Kidney (tissue), 14 donors: ENCODE data around the gene RHCE. TPM values are rescaled to one million over a fixed set of nuclear protein-coding genes. Genes with fewer than 3 reads are reported as not detected.
"Not testable (repeated sequence)": the region's sequence is repeated elsewhere in the genome, so short reads cannot be mapped to it uniquely, and the experiment has no call there.

Source experiments
- DNase-seq, 5 donors: peaks; one replicate each; pipeline ENCODE4 v3.0.0-alpha.2; 2013 to 2020
- FAIRE-seq: peaks from 2 replicates; lab custom pipeline; 2012; peaks lifted over from hg19 to GRCh38; lab: Jason Lieb, UNC
- H3K27ac ChIP-seq, 2 donors: one replicate each; pipeline ENCODE4 v1.7.0; 2013; ENCODE audit warnings: low read depth in 2 of 2, low read length in 2 of 2, inconsistent platforms in 1 of 2
- H3K27me3 ChIP-seq: one replicate; pipeline ENCODE4 v1.7.1; 2013; ENCODE audit warnings: low read length, inconsistent platforms; ENCODE audit not compliant: control insufficient read depth, insufficient read depth
- H3K36me3 ChIP-seq, 3 donors: one replicate each; pipeline versions ENCODE4 v1.7.0 to v1.7.1; 2013; ENCODE audit warnings: low read length in 3 of 3, control low read depth in 1 of 3, inconsistent platforms in 1 of 3; ENCODE audit not compliant: insufficient read depth in 3 of 3, control insufficient read depth in 2 of 3
- H3K4me1 ChIP-seq, 3 donors: one replicate each; pipeline versions ENCODE4 v1.7.0 to v1.7.1; 2013; ENCODE audit warnings: low read length in 3 of 3, inconsistent platforms in 1 of 3, low read depth in 1 of 3; ENCODE audit not compliant: control insufficient read depth in 2 of 3, insufficient read depth in 2 of 3
- H3K4me3 ChIP-seq, 3 donors: one replicate each; pipeline versions ENCODE4 v1.7.0 to v1.8.1; 2013; ENCODE audit warnings: low read length in 3 of 3, control low read depth in 1 of 3, inconsistent platforms in 1 of 3
- H3K9ac ChIP-seq, 3 donors: one replicate each; pipeline versions ENCODE4 v1.7.0 to v1.7.1; 2013; ENCODE audit warnings: low read length in 3 of 3, control low read depth in 1 of 3, inconsistent platforms in 1 of 3
- H3K9me3 ChIP-seq, 3 donors: one replicate each; pipeline versions ENCODE4 v1.7.0 to v1.7.1; 2013; ENCODE audit warnings: low read length in 3 of 3, control low read depth in 1 of 3, inconsistent platforms in 1 of 3; ENCODE audit not compliant: control insufficient read depth in 2 of 3, insufficient read depth in 1 of 3
- intact Hi-C: fragments of 100-400 bp; cut with DNase I; formaldehyde crosslinking; loops from one replicate; pipeline ENCODE4 v1.11.1; 2022
- polyA plus RNA-seq: library from polyadenylated mRNA; stranded (reverse); fragments of 350-450 nt; fragmentation: Illumina TruSeq; extraction: RNeasy Lipid Tissue Mini Kit (QIAGEN cat#74804); gene quantifications from one replicate; pipeline ENCODE4 v1.2.3, GENCODE V29; 2014; ENCODE audit warnings: low read depth, low replicate concordance; ENCODE audit not compliant: insufficient read depth
- total RNA-seq: library from RNA; stranded (reverse); fragmentation: NEBNext Ultra II Directional; extraction: Animal tissue kit (Norgen Biotek cat#: 25700); gene quantifications from one replicate; pipeline ENCODE4 v1.2.1, GENCODE V29; 2021
- TF ChIP-seq, protein P1 (sequence below): IDR thresholded peaks from 3 replicates; pipeline ENCODE4 v1.5.1; 2012; ENCODE audit warnings: mild to moderate bottlenecking, moderate library complexity, borderline replicate concordance; ENCODE audit not compliant: insufficient read depth; ENCODE audit errors: extremely low read depth
- donor health status: control.
- donor health status: control.
- donor health status: control.
- donor health status: control.
- donor health status: control.
- donor health status: DM: yes; HTN: yes; CAD: no.
- donor health status: Normal renal cell carcinoma (clear cell type).

Gene RHCE
- total and polyA plus RNA-seq, 2 donors from 2014 or later = 0.44 to 1.3 TPM

DNA sequence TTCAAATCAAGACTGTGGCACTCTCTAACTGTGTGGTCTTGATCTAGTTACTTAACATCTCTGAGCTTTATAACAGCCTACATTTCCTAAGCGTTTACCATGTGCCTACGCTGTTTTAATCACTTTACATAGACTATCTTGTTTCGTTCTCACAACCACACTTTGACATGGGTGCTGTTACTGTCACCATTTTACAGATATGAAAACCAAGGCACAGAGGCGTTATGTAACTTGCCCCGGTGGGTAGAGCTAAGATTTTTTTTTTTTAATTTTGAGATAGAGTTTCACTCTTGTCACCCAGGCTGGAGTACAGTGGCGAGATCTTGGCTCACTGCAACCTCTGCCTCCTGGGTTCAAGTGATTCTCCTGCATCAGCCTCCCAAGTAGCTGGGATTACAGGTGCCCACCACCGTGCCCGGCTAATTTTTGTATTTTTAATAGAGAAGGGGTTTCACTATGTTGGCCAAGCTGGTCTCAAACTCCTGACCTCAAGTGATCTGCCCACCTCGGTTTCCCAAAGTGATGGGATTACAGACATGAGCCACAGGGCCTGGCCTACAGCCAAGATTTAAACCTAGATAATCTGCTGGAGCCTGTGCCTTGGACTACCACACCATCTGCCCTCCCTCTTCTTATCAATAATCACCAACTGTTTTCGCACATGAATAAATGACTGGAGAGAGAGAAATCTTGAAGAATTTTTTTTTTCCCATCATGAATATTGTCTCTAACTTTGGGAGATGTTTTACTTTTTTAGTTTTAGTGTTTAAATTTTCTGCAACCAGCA, 10.8 kb downstream of the RHCE start:
- H3K9me3 ChIP-seq, DNase-seq, intact Hi-C loops, H3K27me3 ChIP-seq, H3K9ac ChIP-seq, H3K27ac ChIP-seq, H3K36me3 ChIP-seq, FAIRE-seq, H3K4me1 ChIP-seq, H3K4me3 ChIP-seq: not testable (repeated sequence)

DNA sequence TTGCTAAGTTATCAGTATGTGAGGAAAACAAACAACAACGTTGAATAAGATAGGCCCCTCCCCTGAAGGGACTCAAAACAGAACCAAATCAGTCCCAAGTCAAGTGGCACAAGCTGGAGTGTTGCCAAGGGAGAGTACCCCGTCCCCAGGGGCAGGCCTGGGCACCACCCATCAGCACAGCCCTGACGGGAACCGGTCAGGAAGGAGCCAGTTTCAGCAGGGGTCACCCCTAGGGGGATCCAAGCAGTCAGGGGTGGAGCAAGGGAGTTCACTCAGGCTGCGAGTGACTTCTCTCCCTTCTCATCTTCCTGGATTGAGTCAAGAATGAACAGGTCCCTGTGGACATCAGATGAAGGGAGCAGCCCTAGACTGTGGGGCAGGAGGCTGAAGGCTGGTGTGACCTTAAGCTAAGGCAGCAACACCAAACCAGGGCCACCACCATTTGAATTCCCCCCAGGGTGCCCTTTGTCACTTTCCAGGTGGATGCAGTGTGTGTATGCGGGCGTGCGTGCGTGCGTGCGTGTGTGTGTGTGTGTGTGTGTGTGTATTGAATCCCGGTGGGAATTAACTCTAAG, 14.8 kb downstream of the RHCE start:
- intact Hi-C loops, H3K27me3 ChIP-seq, H3K9me3 ChIP-seq, H3K9ac ChIP-seq, FAIRE-seq, H3K27ac ChIP-seq, DNase-seq, H3K36me3 ChIP-seq, H3K4me1 ChIP-seq, H3K4me3 ChIP-seq: not testable (repeated sequence)

DNA sequence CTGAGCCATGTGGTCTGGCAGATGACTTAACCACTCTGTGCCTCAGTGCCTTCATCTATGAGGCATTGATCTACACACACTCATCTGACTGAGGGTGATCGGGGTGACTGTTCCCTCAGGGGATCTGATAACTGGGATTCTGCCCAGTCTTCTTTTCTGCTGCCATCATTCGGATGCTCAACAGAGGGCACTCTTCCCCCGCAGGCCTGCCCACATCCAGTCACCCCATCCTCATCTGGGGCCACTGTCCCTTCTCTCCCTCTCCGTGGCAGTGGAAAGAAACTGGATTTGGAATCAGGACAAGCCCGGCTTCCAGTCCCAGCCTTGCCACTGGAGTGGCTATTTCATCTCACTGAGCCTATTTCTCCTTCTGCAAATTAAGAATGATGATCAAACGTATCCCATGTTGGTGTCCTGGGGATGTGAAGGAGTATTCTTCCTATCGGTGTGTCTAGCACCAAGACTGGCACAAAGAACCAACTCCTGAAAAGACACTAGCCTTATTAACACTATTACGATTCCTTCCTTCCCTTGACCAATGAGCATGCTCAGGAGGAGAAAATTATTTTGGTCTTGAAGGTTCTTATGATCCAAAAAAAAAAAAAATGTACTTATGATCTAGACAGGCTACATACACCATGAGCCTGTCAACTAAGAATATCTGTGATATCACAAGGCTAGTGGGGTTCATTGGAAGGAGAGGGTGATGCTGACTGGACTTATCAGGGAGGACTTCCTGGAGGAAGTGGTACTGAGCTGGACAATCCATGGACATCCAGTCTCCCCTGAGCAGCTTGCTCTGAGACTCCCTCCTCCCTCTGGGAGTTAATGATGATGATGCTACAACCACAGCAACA, 17.4 kb downstream of the RHCE start:
- H3K9me3 ChIP-seq, DNase-seq, H3K27ac ChIP-seq, H3K27me3 ChIP-seq, H3K4me3 ChIP-seq, FAIRE-seq, H3K9ac ChIP-seq, H3K36me3 ChIP-seq, H3K4me1 ChIP-seq, intact Hi-C loops: not testable (repeated sequence)
- TF ChIP-seq, protein P1, sequence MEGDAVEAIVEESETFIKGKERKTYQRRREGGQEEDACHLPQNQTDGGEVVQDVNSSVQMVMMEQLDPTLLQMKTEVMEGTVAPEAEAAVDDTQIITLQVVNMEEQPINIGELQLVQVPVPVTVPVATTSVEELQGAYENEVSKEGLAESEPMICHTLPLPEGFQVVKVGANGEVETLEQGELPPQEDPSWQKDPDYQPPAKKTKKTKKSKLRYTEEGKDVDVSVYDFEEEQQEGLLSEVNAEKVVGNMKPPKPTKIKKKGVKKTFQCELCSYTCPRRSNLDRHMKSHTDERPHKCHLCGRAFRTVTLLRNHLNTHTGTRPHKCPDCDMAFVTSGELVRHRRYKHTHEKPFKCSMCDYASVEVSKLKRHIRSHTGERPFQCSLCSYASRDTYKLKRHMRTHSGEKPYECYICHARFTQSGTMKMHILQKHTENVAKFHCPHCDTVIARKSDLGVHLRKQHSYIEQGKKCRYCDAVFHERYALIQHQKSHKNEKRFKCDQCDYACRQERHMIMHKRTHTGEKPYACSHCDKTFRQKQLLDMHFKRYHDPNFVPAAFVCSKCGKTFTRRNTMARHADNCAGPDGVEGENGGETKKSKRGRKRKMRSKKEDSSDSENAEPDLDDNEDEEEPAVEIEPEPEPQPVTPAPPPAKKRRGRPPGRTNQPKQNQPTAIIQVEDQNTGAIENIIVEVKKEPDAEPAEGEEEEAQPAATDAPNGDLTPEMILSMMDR = peak; percentile 18

DNA sequence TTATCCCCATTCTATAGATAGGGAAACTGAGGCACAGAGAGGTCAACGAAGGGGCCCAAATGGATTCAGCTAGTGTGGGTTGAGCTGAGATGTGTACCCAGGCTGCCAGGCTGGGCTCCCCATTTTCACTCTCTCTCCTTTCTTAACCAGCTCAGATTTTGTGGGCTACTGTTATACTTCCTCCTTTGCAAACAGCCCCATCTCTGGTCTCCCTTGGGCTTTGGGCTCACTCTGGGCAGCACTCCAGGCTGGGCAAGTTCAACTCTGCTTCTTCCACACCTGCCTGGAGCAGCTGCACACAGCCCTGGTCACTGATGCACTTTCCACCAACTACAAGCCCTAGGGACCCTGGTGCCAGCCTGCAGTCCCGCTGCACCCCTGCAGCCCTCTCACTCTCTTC, 22.5 kb downstream of the RHCE start:
- H3K27me3 ChIP-seq, DNase-seq, intact Hi-C loops, H3K4me1 ChIP-seq, H3K9ac ChIP-seq, H3K4me3 ChIP-seq, H3K36me3 ChIP-seq, H3K9me3 ChIP-seq, FAIRE-seq, H3K27ac ChIP-seq: not testable (repeated sequence)

DNA sequence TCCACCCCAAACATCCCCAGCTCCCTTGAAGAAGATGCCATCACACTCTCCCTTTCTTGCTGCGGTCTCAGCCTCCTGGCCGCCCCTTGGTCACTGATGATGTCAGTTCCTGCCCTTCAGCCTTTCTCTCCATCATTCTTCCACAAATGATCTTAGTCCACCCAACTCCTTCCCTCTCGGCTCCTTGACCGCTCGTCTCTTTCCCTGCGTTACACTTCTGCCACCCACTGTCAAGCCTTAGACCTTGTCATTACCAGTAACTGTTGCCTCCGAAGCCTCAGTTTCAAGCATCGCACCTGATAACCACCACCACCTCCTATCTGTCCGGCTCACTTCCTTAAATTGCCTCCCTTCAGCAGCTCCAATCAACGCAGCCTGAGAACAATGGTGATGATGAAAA, 23.1 kb downstream of the RHCE start:
- FAIRE-seq, H3K27me3 ChIP-seq, intact Hi-C loops, H3K36me3 ChIP-seq, H3K9me3 ChIP-seq, H3K4me3 ChIP-seq, H3K27ac ChIP-seq, H3K9ac ChIP-seq, H3K4me1 ChIP-seq: not testable (repeated sequence)
- DNase-seq = peak in 1 of 5 donors; percentile 19
